Testis (tissue), 3 donors: ENCODE measurements around the gene TOX2. TPM values are rescaled to one million over a fixed set of nuclear protein-coding genes. Genes with fewer than 3 reads are reported as not detected.

Experiments
- DNase-seq: peaks from one replicate; pipeline ENCODE4 v3.0.0-alpha.2; 2019
- H3K27ac ChIP-seq, 2 donors: fragments of 200-600 bp; sonication (generic); one replicate each; pipeline ENCODE4 v1.5.1; 2019
- H3K27me3 ChIP-seq: fragments of 200-600 bp; sonication (generic); one replicate; pipeline ENCODE4 v1.5.1; 2019
- H3K36me3 ChIP-seq: fragments of 200-600 bp; sonication (generic); one replicate; pipeline ENCODE4 v1.5.1; 2017; ENCODE audit warnings: low read depth; ENCODE audit errors: missing control alignments
- H3K4me1 ChIP-seq: fragments of 200-600 bp; sonication (generic); one replicate; pipeline ENCODE4 v1.5.1; 2019
- H3K4me3 ChIP-seq, 2 donors: fragments of 200-600 bp; sonication (generic); one replicate each; pipeline ENCODE4 v1.5.1; 2017 to 2019
- H3K9me3 ChIP-seq: fragments of 200-600 bp; sonication (generic); one replicate; pipeline ENCODE4 v1.5.1; 2017
- POLR2A ChIP-seq: fragments of 450-650 bp; IDR thresholded peaks from one replicate; pipeline ENCODE4 v1.6.1; 2017; ENCODE audit warnings: antibody characterized with exemption, mild to moderate bottlenecking, moderate library complexity
- WGBS, 2 donors: methylation state at CpG; one replicate each; pipeline ENCODE4 v1.1.5; 2018; 5-methylcytosine and 5-hydroxymethylcytosine counted together
- intact Hi-C: fragments of 100-400 bp; cut with DNase I; formaldehyde crosslinking; loops from one replicate; pipeline ENCODE4 v1.15.1; 2023; ENCODE audit warnings: low total_unique reads
- polyA plus RNA-seq: library from polyadenylated mRNA; stranded (reverse); fragments of 350-450 nt; fragmentation: Illumina TruSeq; extraction: RNeasy Lipid Tissue Mini Kit (QIAGEN cat#74804); gene quantifications from one replicate; pipeline ENCODE4 v1.2.3, GENCODE V29; 2014; ENCODE audit warnings: low read depth, low replicate concordance; ENCODE audit not compliant: insufficient read depth
- total RNA-seq, 2 donors: library from RNA; depleted of rRNA; stranded (reverse); fragments of >200 nt; gene quantifications; one replicate each; pipeline ENCODE4 v1.2.3, GENCODE V29; 2016
- TF ChIP-seq, protein P1 (sequence below), 3 experiments: fragments of 450-650 bp in 2 of 3; fragments of 200-600 bp in 1 of 3; sonication (generic) in 1 of 3; IDR thresholded peaks; one replicate each; pipeline ENCODE4 v1.5.1; 2016 to 2019; ENCODE audit warnings: antibody characterized with exemption in 3 of 3, mild to moderate bottlenecking in 2 of 3, moderate library complexity in 1 of 3

Gene TOX2
- total and polyA plus RNA-seq, 3 donors from 2014 or later: 43.8 to 67.0 (median 48.1) TPM

DNA sequence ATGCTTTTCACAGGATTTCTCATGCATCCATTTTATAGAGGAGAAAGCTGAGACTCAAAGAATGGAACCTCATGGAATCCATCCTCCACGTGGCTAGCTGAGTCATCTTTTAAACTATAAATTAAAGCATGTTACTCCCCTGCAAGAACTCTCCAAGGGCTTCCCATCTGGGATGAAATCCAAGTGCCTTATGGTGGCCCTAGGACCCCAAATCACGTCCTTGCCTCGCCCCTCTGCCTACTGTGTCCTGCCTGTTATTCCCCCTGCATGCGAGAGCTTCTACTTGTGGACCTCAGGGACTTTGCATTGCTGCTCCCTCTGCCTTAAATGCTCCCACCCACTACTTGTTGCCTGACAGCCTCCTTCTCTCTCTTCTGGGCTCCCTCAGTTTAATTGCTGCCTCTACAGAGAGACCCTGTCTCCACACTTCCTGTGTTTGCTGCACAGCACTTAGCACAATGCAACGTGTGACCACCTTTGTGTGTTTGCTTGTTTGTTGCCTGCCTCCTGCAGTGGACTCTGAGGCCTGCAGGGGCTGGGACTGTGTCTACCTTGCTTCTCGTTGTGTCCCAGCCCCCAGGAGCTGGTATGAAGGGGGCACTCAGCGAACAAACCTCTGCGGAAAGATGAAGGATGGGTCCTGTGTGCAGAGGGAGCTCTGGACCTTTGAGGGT lies 39.4 kb downstream of the TOX2 start:
- Histone ChIP-seq H3K27ac (no peak overlapping the region), H3K27me3 (no peaks in the 10 kb centered on the region), H3K4me3 (no peak overlapping the region), H3K9me3 (no peaks in the 10 kb centered on the region), H3K36me3 (no peaks in the 10 kb centered on the region), H3K4me1 (peaks cover 12% of the 10 kb centered on the region)
- WGBS, 2 donors: 66 to 86% methylated on average over 8 of the region's 8 CpGs
- intact Hi-C loops: no loop called here
- DNase-seq: no peak
- TF ChIP-seq, protein P1, sequence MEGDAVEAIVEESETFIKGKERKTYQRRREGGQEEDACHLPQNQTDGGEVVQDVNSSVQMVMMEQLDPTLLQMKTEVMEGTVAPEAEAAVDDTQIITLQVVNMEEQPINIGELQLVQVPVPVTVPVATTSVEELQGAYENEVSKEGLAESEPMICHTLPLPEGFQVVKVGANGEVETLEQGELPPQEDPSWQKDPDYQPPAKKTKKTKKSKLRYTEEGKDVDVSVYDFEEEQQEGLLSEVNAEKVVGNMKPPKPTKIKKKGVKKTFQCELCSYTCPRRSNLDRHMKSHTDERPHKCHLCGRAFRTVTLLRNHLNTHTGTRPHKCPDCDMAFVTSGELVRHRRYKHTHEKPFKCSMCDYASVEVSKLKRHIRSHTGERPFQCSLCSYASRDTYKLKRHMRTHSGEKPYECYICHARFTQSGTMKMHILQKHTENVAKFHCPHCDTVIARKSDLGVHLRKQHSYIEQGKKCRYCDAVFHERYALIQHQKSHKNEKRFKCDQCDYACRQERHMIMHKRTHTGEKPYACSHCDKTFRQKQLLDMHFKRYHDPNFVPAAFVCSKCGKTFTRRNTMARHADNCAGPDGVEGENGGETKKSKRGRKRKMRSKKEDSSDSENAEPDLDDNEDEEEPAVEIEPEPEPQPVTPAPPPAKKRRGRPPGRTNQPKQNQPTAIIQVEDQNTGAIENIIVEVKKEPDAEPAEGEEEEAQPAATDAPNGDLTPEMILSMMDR (IDR thresholded peaks at IDR 0.05): no peak
- no peak for TF ChIP-seq POLR2A

DNA sequence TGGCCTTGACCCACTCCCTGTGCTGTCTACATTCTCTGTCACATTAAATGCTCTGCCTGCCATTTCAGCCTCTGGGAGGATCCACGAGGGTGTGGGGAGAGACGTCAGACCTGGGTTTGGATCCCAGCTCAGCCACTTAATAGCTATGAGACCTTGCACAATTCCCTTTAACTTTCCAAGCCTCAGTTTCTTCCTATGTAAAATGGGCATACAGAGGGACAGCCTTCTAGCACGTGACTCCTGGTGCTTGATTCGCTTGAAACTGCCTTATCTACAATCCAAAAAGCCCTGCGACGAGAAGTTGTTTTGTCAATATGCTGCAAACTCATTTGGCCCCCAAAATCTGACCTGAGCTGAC lies 40.0 kb downstream of the TOX2 start:
- TF ChIP-seq POLR2A: no peak
- TF ChIP-seq, protein P1 (IDR thresholded peaks at IDR 0.05): no peak
- no peaks in the 10 kb centered on the region for H3K9me3 ChIP-seq
- H3K4me1 ChIP-seq: peaks cover 18% of the 10 kb centered on the region
- WGBS, 2 donors: 70 to 76% methylated on average over 6 of the region's 6 CpGs
- no peaks in the 10 kb centered on the region for H3K27me3 ChIP-seq
- no peak overlapping the region for H3K4me3 ChIP-seq
- intact Hi-C loops: no loop called here
- no peak overlapping the region for H3K27ac ChIP-seq
- no peak for DNase-seq
- H3K36me3 ChIP-seq: no peaks in the 10 kb centered on the region

DNA sequence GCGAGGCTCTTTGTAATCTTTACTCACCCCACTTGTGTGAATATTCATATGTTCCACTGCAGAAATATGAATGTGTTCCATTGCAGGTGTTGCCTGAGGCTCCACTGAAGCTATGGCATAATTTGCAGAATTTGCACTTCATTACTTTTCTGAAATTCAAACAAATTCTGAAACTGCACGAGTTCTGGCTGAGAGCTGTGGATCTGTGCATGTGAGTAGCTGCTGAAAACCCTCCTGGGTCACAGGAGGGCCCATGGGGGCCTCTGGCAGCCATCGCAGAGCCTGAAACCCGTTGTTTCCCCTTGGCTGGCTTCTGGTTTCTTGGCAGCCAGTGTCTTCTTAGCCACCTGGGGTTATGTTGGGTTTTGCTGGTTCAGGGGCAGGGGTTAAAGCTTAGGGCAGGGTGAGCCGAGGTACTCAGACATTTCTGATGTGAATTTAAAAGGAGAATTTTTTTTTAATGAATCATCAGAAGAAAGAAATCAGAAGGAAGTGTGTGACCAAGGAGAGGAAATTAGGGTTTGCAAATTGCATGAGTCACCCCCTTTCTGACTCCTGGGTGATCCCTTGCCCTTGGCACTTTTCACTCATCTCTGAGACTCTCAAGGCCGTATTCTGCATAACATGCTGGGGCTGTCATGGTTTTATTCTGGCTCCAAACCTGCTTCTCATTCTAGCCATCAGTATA lies 40.6 kb downstream of the TOX2 start:
- no peaks in the 10 kb centered on the region for H3K9me3 ChIP-seq
- H3K27ac ChIP-seq: no peak overlapping the region
- WGBS, 2 donors: 37% methylated on average over 6 of the region's 6 CpGs
- no peak for TF ChIP-seq POLR2A
- TF ChIP-seq, protein P1 (IDR thresholded peaks at IDR 0.05): no peak
- H3K4me3 ChIP-seq: no peak overlapping the region
- H3K36me3 ChIP-seq: no peaks in the 10 kb centered on the region
- no peaks in the 10 kb centered on the region for H3K27me3 ChIP-seq
- DNase-seq: no peak
- H3K4me1 ChIP-seq: peaks cover 19% of the 10 kb centered on the region
- intact Hi-C loops: no loop called here

DNA sequence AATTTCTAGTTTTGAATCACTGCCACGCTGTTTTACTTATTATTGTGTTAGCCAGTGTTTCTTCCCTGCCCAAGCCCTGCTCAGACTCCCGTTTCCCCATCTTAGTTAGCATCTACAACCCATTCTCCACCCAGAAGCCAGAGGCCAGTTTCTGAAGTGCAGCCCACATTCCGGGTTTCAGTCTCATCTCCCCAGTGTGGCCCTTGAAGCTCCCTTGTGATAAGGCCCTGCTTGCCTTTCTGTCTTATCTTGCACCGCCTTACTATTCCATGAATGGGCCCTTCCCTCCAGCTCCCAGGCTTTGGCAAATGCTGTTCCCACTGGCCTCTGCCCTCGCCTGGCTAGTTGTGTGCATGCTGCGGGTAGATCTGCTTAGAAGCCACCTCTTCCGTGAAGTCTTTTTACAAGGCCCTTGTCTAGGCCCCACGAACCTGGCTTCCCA lies 41.1 kb downstream of the TOX2 start:
- TF ChIP-seq, protein P1 (IDR thresholded peaks at IDR 0.05): no peak
- no peak for TF ChIP-seq POLR2A
- intact Hi-C loops: no loop called here
- no peaks in the 10 kb centered on the region for H3K9me3 ChIP-seq
- no peaks in the 10 kb centered on the region for H3K36me3 ChIP-seq
- no peak for DNase-seq
- H3K4me1 ChIP-seq: peaks cover 19% of the 10 kb centered on the region
- no peak overlapping the region for H3K27ac ChIP-seq
- WGBS, 2 donors: 79 to 80% methylated on average over 8 of the region's 8 CpGs
- no peaks in the 10 kb centered on the region for H3K27me3 ChIP-seq
- no peak overlapping the region for H3K4me3 ChIP-seq
